Central memory CD4-positive, alpha-beta T cell (primary cell): ENCODE measurements around the gene CRTC1.

Experiments used
- DNase-seq: peaks from one replicate; pipeline ENCODE4 v3.0.0; 2022

Gene CRTC1

GRCh38 chr19:18651733-18652132 lies 31.7 kb upstream of the CRTC1 start:
- no peak for DNase-seq

DNA sequence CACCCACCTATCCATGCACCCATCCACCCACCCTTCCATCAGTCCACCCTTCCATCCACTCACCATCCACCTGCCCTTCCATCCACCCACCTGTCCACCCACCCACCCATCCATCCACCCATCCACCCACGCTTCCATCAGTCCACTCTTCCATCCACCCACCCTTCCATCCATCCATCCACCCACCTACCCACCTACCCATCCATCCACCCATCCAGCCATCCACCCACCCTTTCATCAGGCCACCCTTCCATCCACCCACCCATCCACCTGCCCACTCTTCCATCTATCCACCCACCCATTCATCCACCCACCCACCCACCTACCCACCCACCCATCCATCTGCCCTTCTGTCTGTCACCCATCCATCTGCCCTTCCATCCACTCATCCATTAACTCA lies 29.6 kb upstream of the CRTC1 start:
- DNase-seq = no peak

DNA sequence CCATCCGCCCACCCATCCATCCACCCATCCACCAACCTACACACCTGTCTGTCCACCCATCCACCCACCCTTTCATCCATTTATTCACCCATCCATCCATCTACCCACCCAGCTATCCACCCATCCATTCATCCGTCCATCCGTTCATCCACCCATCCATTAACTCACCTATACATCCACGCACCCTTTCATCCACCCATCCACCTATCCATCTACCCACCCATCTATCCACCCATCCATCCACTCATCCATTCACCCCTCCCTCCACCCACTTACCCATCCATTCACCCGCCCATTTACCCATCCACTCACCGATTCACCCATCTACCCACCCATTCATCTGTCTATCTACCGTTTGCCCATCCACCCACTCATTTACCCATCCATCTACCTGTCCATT lies 29.0 kb upstream of the CRTC1 start:
- no peak for DNase-seq

DNA sequence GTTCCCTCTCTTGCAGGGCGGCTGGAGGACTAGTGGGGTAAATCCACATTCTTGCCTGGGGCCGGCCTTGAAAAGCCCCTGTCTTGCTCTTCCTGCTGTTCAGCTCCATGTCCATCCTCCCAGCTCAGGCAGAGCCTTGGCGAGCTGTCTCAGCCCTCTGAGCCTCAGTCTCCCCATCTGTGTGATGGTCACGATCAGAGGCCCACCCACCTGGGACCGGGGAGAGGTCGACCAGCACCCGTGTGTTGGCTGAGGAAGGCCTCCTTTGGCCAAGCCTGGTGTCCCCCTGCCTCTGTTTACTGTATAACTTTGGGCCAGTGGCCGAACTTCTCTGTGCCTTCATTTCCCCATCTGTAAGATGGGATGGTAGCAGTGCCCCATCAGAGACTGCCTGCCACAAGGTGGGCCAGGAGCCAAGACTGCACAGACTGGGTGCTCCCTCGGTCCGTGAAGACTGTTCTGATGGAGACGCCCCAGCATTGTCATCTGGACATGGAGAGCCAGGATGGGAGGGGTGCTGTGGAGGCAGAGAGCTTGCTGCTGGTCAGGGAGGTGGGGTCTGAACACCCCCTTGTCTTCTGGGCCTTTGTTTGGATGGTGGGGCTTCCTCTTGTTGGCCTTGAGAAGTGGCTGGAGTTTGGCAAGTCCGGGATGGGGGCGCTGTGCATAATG lies 28.2 kb upstream of the CRTC1 start:
- no peak for DNase-seq

- no peak for DNase-seq
Measured at GRCh38 chr19:18656337-18657086, 27.0 kb upstream of the CRTC1 start.

GRCh38 chr19:18657590-18658365 lies 25.7 kb upstream of the CRTC1 start:
- no peak for DNase-seq

GRCh38 chr19:18658366-18658855 lies 25.1 kb upstream of the CRTC1 start:
- no peak for DNase-seq

DNA sequence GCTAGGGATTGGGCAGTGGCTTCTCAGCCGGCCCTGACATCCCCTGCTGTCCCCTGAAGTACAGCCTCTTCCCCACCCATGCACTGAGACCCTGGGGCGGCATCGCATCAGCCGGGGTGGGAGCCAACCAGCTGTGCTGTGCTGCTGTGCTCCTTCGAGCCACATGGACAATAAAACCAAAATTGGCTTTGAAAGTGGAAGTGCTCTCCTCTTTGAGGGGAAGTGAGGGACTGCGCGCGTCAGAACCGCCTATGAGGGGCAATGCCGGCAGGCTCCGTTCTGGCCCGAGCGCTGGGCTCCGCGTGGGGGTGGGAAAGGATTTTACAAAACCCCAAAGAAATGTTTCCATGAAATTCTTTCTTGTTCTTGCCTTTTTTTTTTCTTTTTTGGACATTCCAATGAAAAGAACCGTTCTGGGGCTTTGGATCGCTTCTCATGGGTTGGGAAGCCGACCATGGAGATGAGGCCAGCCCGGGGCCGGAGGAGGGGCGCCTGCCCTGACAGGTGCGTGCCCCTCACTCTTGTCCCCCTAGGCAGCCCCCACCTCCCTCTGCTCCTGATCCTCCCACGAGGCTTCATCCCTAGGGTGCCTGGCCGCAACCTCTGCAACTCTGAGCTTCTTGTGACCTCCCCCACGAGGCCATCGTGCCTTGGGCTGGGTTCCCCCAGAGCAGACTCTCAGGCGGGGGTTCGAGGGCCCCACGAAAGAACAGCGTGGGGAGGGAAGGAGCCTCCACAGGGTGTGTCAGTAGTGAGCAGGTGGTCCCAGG lies 24.0 kb upstream of the CRTC1 start:
- DNase-seq = no peak

GRCh38 chr19:18660051-18660910 lies 23.2 kb upstream of the CRTC1 start:
- no peak for DNase-seq

DNA sequence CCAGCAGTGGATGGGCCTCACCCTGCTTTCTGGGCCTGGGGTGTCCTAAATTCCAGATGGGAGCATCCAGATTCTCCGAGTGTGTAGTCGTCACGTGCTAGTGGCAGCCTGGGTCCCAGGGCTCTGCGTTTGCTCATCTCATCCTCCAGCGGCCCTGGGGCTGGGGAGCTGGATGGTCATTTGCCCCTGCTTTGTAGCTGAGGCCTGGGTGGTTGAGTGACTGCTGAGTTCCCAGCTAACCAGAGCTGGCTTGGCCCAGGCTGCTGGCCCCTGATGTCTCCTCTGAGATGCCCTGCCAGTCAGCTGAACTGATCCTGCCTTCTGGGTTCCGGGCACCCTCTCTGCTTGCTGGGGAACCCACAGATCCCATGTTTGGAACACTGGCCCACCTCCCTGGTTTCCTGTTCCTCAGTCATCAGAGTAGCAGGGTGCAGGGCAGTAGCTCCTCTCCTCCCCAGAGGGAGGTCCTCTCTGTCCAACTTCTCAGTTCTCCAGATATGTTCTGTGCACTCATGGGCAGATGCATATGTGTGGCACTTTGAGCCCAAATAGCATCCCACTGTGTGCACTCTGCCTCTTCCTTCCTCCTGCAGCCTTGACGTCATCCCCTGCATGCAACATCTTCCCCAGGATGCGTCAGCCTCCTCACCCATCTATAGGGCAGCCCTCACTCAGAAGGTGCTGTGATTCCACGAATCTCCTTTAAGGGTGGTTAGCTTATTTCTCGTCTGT lies 22.4 kb upstream of the CRTC1 start:
- no peak for DNase-seq

- DNase-seq = no peak
Measured at GRCh38 chr19:18662972-18663732, 20.3 kb upstream of the CRTC1 start.

- DNase-seq = no peak
Measured at GRCh38 chr19:18663940-18664530, 19.4 kb upstream of the CRTC1 start.

GRCh38 chr19:18665771-18666202 lies 17.7 kb upstream of the CRTC1 start:
- DNase-seq = no peak

GRCh38 chr19:18666317-18666716 lies 17.2 kb upstream of the CRTC1 start:
- DNase-seq = no peak

GRCh38 chr19:18666784-18667183 lies 16.7 kb upstream of the CRTC1 start:
- no peak for DNase-seq

DNA sequence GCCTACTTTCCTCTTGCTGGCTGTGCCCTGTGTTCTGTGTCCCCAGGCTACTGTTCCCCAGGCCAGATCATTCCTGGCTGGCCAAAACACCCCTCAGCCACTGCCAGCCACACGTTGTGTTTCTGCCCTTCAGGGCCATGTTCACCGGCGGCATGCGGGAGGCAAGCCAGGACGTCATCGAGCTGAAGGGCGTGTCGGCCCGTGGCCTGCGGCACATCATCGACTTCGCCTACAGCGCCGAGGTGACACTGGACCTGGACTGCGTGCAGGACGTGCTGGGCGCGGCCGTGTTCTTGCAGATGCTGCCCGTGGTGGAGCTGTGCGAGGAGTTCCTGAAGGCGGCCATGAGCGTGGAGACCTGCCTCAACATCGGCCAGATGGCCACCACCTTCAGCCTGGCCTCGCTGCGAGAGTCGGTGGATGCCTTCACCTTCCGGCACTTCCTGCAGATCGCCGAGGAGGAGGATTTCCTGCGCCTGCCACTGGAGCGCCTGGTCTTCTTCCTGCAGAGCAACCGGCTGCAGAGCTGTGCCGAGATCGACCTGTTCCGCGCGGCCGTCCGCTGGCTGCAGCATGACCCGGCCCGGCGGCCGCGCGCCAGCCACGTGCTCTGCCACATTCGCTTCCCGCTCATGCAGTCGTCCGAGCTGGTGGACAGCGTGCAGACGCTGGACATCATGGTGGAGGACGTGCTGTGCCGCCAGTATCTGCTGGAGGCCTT lies 15.8 kb upstream of the CRTC1 start:
- DNase-seq = no peak

- no peak for DNase-seq
Measured at GRCh38 chr19:18668252-18668631, 15.2 kb upstream of the CRTC1 start.

- no peak for DNase-seq
Measured at GRCh38 chr19:18668744-18669523, 14.5 kb upstream of the CRTC1 start.

DNA sequence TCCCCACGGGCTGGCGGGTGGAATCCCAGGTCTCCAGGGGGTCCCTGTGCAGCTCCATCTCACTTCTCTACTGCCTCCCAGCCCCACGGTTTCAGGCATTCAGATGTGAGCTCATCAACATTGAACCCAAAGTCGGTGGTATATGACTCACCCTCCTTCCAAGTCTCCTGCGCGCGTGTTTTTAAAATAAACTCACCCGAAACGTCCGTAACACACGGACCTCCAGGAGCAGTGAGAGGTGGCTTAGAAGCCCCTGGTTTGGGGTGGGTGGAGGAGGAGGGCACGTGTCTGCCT lies 14.0 kb upstream of the CRTC1 start:
- DNase-seq = no peak
